Measurements from ENCODE around the gene PPP1R18.
"Not testable (repeated sequence)": the region's sequence is repeated elsewhere in the genome, so short reads cannot be mapped to it uniquely, and the experiment has no call there.

Gene PPP1R18

DNA sequence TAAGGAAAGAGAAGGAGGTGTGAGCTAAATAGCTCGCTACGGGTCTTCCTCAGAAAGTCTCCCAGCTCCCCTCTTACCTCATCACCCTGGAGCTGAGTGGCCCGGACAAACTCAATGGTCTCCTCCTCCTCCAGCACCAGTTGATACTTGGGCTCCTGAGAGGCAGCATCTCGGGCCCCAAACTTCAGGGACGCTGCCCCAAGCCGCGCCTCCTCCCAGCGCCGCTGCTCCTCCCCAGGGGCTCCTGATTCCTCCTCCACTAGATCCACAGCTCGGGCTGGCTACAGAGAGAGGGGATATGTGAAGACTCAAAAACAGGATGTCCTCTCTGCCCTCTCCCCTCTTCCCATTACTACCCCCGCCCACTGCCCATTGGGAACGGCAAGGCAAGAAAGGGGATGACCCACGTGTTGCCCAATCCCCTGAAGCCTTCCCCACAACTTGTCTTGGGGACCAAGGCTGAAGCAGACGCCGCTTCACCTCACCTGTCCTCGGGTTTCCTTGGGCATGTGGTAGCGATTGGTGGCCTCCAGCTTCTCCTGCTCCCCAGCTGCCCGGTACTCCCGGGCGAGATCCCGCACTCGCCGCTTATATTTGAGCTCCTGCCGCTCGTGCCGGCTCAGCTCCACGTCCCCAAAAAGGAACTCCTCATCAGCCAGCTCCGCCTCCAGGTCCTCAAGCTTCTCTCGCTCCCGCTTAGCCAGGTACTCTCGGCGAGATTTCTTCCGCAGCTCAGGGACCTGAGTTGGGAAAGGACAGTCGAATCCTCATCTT, 21.3 kb downstream of the PPP1R18 start:
- DNase-seq: no peak
- no peaks in the 10 kb centered on the region for H3K27me3 ChIP-seq (replicated peaks in 2 of 5; ENCODE audit: control insufficient read depth in 4 of 5, insufficient read depth in 5 of 5, low read length in 4 of 5)
- H3K36me3 ChIP-seq (ENCODE audit: control insufficient read depth in 4 of 4, insufficient read depth in 4 of 4, low read length in 3 of 4): peaks cover 16 to 75% (median 56%) of the 10 kb centered on the region in 4 experiments
- H3K4me3 ChIP-seq (ENCODE audit: control insufficient read depth in 1 of 7, extremely low read depth in 1 of 7, insufficient read depth in 4 of 7, low read depth in 2 of 7, low read length in 6 of 7): no peak overlapping the region
- ChIA-PET POLR2A (interaction anchor here (0.6 kb wide), 1 partner anchor 169 kb away, joined by 4 read pairs; no protein-coding TSS in a partner anchor), CTCF (interaction anchor here (0.6 to 3.4 kb wide), 8 partner anchors 9 to 182 kb away, joined by 3 to 10 read pairs (median 4); no protein-coding TSS in a partner anchor)
- H3K4me1 ChIP-seq (ENCODE audit: control extremely low read depth in 1 of 4, control insufficient read depth in 4 of 4, insufficient read depth in 4 of 4, low read length in 3 of 4): no peaks in the 10 kb centered on the region
- WGBS (ENCODE audit: insufficient coverage): 97% methylated on average over 26 of the region's 34 CpGs
- H3K9me3 ChIP-seq (ENCODE audit: control extremely low read depth in 1 of 5, control insufficient read depth in 4 of 5, insufficient read depth in 2 of 5, low read depth in 1 of 5, low read length in 4 of 5): no peaks in the 10 kb centered on the region
- no peak overlapping the region for H3K27ac ChIP-seq (ENCODE audit: insufficient read depth in 1 of 2, low read depth in 1 of 2, low read length in 2 of 2, poor library complexity in 1 of 2, severe bottlenecking in 2 of 2)

DNA sequence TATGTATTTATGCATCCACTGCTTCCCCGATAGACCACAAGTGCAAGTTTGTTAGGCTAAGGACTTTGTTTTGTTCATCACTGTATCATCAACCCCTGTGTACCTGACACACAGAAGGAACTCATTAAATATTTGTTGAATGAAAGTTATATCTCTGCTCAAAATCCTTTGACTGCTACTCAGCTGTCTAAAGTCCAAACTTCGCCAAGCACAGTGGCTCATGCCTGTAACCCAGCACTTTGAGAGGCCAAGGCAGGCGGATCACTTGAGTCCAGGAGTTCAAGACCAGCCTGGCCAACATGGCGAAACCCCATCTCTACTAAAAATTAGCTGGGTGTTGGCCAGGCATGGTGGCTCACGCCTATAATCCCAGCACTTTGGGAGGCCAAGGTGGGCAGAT, 28.5 kb downstream of the PPP1R18 start:
- H3K27me3 ChIP-seq (replicated peaks in 2 of 5; ENCODE audit: control insufficient read depth in 4 of 5, insufficient read depth in 5 of 5, low read length in 4 of 5); H3K9me3 ChIP-seq (ENCODE audit: control extremely low read depth in 1 of 5, control insufficient read depth in 4 of 5, insufficient read depth in 2 of 5, low read depth in 1 of 5, low read length in 4 of 5); H3K27ac ChIP-seq (ENCODE audit: insufficient read depth in 1 of 2, low read depth in 1 of 2, low read length in 2 of 2, poor library complexity in 1 of 2, severe bottlenecking in 2 of 2); POLR2A ChIA-PET; H3K4me3 ChIP-seq (ENCODE audit: control insufficient read depth in 1 of 7, extremely low read depth in 1 of 7, insufficient read depth in 4 of 7, low read depth in 2 of 7, low read length in 6 of 7); H3K4me1 ChIP-seq (ENCODE audit: control extremely low read depth in 1 of 4, control insufficient read depth in 4 of 4, insufficient read depth in 4 of 4, low read length in 3 of 4); DNase-seq: not testable (repeated sequence)
- 97% methylated on average over 3 of the region's 5 CpGs for WGBS (ENCODE audit: insufficient coverage)
- CTCF ChIA-PET: interaction anchor here (0.6 to 1.1 kb wide), 3 partner anchors 24 to 71 kb away, joined by 3 read pairs; no protein-coding TSS in a partner anchor
- H3K36me3 ChIP-seq (ENCODE audit: control insufficient read depth in 4 of 4, insufficient read depth in 4 of 4, low read length in 3 of 4): peaks cover 31 to 88% (median 74%) of the 10 kb centered on the region in 4 experiments

- Histone ChIP-seq H3K27me3 (replicated peaks in 2 of 5; ENCODE audit: control insufficient read depth in 4 of 5, insufficient read depth in 5 of 5, low read length in 4 of 5) (no peaks in the 10 kb centered on the region), H3K36me3 (ENCODE audit: control insufficient read depth in 4 of 4, insufficient read depth in 4 of 4, low read length in 3 of 4) (peaks cover 30 to 88% (median 74%) of the 10 kb centered on the region in 4 experiments), H3K27ac (ENCODE audit: insufficient read depth in 1 of 2, low read depth in 1 of 2, low read length in 2 of 2, poor library complexity in 1 of 2, severe bottlenecking in 2 of 2) (no peak overlapping the region), H3K4me3 (ENCODE audit: control insufficient read depth in 1 of 7, extremely low read depth in 1 of 7, insufficient read depth in 4 of 7, low read depth in 2 of 7, low read length in 6 of 7) (no peak overlapping the region), H3K9me3 (ENCODE audit: control extremely low read depth in 1 of 5, control insufficient read depth in 4 of 5, insufficient read depth in 2 of 5, low read depth in 1 of 5, low read length in 4 of 5) (no peaks in the 10 kb centered on the region), H3K4me1 (ENCODE audit: control extremely low read depth in 1 of 4, control insufficient read depth in 4 of 4, insufficient read depth in 4 of 4, low read length in 3 of 4) (no peaks in the 10 kb centered on the region)
- DNase-seq: no peak
- CTCF ChIA-PET: interaction anchor here (0.6 to 1.8 kb wide), 4 partner anchors 22 to 27 kb away, joined by 3 to 4 read pairs (median 3); no protein-coding TSS in a partner anchor
- POLR2A ChIA-PET: no interaction called here
Measured at GRCh38 chr6:30657454-30657853, 29.0 kb downstream of the PPP1R18 start.

DNA sequence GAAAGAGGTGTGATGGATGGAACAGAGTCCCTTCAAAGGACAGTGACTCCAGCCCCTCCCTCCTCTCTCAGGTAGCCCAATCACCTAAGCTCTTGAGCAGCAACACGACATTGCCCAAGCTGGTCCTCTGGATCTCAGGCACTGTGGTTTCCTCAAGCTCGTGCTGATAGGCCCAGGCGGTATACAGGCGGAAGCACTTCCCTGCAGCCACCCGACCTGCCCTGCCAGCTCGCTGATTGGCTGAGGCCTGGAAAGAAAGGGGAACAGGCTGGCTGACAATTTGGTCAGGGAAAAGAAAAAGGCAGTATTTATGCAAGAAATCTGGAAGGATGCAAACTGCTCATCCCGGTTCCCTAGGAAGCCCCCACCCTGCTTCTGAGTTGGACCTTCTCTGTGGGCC, 29.9 kb downstream of the PPP1R18 start:
- POLR2A ChIA-PET: no interaction called here
- H3K36me3 ChIP-seq (ENCODE audit: control insufficient read depth in 4 of 4, insufficient read depth in 4 of 4, low read length in 3 of 4): peaks cover 31 to 87% (median 75%) of the 10 kb centered on the region in 4 experiments
- WGBS (ENCODE audit: insufficient coverage): 63% methylated on average over 6 of the region's 7 CpGs
- CTCF ChIA-PET: interaction anchor here (1.0 to 1.8 kb wide), 6 partner anchors 9 to 74 kb away, joined by 3 to 6 read pairs (median 4); partner anchors contain the start of gene DHX16
- H3K27ac ChIP-seq (ENCODE audit: insufficient read depth in 1 of 2, low read depth in 1 of 2, low read length in 2 of 2, poor library complexity in 1 of 2, severe bottlenecking in 2 of 2): no peak overlapping the region
- no peak overlapping the region for H3K4me3 ChIP-seq (ENCODE audit: control insufficient read depth in 1 of 7, extremely low read depth in 1 of 7, insufficient read depth in 4 of 7, low read depth in 2 of 7, low read length in 6 of 7)
- H3K9me3 ChIP-seq (ENCODE audit: control extremely low read depth in 1 of 5, control insufficient read depth in 4 of 5, insufficient read depth in 2 of 5, low read depth in 1 of 5, low read length in 4 of 5): no peaks in the 10 kb centered on the region
- H3K4me1 ChIP-seq (ENCODE audit: control extremely low read depth in 1 of 4, control insufficient read depth in 4 of 4, insufficient read depth in 4 of 4, low read length in 3 of 4): no peaks in the 10 kb centered on the region
- H3K27me3 ChIP-seq (replicated peaks in 2 of 5; ENCODE audit: control insufficient read depth in 4 of 5, insufficient read depth in 5 of 5, low read length in 4 of 5): no peaks in the 10 kb centered on the region
- DNase-seq: no peak

- ChIA-PET CTCF (interaction anchor here (1.2 to 1.8 kb wide), 5 partner anchors 10 to 75 kb away, joined by 3 to 6 read pairs (median 4); partner anchors contain the start of gene DHX16), POLR2A (no interaction called here)
- WGBS (ENCODE audit: insufficient coverage): 92% methylated on average over 3 of the region's 3 CpGs
Measured at GRCh38 chr6:30655743-30656094, 30.7 kb downstream of the PPP1R18 start.

DNA sequence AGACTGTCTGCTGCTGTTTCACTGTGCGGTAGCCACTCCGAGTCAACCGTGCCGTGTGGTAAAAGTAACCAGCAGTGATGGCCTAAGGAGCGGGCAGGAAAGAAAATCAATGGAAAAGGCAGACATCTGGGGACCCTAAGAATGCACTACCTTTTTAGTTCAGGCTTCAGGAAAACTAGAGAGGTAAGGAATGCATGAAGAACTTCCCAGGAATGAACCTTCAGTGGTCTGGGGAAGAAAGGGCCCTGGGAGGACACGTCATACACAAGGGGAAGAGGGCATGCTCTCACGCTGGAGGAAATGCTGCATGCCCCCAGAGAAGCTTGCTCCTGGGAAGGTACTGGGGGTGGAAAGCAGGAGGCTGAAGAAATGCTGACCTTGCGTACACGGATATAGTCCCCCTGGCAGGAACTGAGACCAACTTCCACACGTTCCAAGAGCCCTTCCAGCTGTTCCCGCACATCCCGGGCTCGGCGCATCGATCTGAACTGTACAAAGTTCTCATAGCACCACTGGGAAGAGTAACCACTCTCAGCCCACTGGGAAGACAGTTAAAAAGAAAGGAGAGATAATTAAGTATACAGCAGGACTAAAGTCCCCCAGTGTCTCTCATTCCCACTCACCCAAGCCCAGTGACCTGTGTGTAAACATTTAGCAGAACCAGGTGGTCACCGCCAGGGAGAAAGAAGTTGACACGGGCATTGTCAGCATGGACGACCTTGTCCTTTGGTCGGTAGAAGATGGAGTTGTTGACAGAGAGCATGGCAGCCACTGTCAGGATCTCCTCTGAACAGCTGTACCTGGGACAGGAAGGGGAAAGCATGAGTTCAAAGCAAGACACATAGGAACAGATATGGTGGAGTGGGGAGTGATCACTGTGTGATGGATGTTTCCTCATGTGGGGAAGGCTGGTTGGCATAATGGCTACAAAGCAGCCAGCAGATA, 31.4 kb downstream of the PPP1R18 start:
- Histone ChIP-seq H3K9me3 (ENCODE audit: control extremely low read depth in 1 of 5, control insufficient read depth in 4 of 5, insufficient read depth in 2 of 5, low read depth in 1 of 5, low read length in 4 of 5) (no peaks in the 10 kb centered on the region), H3K4me3 (ENCODE audit: control insufficient read depth in 1 of 7, extremely low read depth in 1 of 7, insufficient read depth in 4 of 7, low read depth in 2 of 7, low read length in 6 of 7) (no peak overlapping the region), H3K27me3 (replicated peaks in 2 of 5; ENCODE audit: control insufficient read depth in 4 of 5, insufficient read depth in 5 of 5, low read length in 4 of 5) (no peaks in the 10 kb centered on the region), H3K4me1 (ENCODE audit: control extremely low read depth in 1 of 4, control insufficient read depth in 4 of 4, insufficient read depth in 4 of 4, low read length in 3 of 4) (no peaks in the 10 kb centered on the region), H3K36me3 (ENCODE audit: control insufficient read depth in 4 of 4, insufficient read depth in 4 of 4, low read length in 3 of 4) (peaks cover 36 to 91% (median 73%) of the 10 kb centered on the region in 4 experiments), H3K27ac (ENCODE audit: insufficient read depth in 1 of 2, low read depth in 1 of 2, low read length in 2 of 2, poor library complexity in 1 of 2, severe bottlenecking in 2 of 2) (no peak overlapping the region)
- POLR2A ChIA-PET: no interaction called here
- 97% methylated on average over 16 of the region's 19 CpGs for WGBS (ENCODE audit: insufficient coverage)
- CTCF ChIA-PET: interaction anchor here (1.2 to 1.7 kb wide), 3 partner anchors 10 to 17 kb away, joined by 3 to 5 read pairs (median 4); partner anchors contain the start of gene DHX16
- no peak for DNase-seq

More at GRCh38 chr6:30655743-30656094, 30.7 kb downstream of the PPP1R18 start:
- Histone ChIP-seq H3K36me3 (ENCODE audit: control insufficient read depth in 4 of 4, insufficient read depth in 4 of 4, low read length in 3 of 4) (peaks cover 36 to 92% (median 77%) of the 10 kb centered on the region in 4 experiments), H3K27ac (ENCODE audit: insufficient read depth in 1 of 2, low read depth in 1 of 2, low read length in 2 of 2, poor library complexity in 1 of 2, severe bottlenecking in 2 of 2) (no peak overlapping the region), H3K9me3 (ENCODE audit: control extremely low read depth in 1 of 5, control insufficient read depth in 4 of 5, insufficient read depth in 2 of 5, low read depth in 1 of 5, low read length in 4 of 5) (no peaks in the 10 kb centered on the region), H3K4me1 (ENCODE audit: control extremely low read depth in 1 of 4, control insufficient read depth in 4 of 4, insufficient read depth in 4 of 4, low read length in 3 of 4) (no peaks in the 10 kb centered on the region), H3K27me3 (replicated peaks in 2 of 5; ENCODE audit: control insufficient read depth in 4 of 5, insufficient read depth in 5 of 5, low read length in 4 of 5) (no peaks in the 10 kb centered on the region), H3K4me3 (ENCODE audit: control insufficient read depth in 1 of 7, extremely low read depth in 1 of 7, insufficient read depth in 4 of 7, low read depth in 2 of 7, low read length in 6 of 7) (no peak overlapping the region)
- no peak for DNase-seq
